Fibroblast of lung (primary cell): ENCODE measurements around the gene APCDD1L. TPM values are rescaled to one million over a fixed set of nuclear protein-coding genes. Genes with fewer than 3 reads are reported as not detected.

Experiments
- DNase-seq, 2 donors: peaks; one replicate each; pipeline versions ENCODE4 v3.0.0 to v3.0.0-alpha.2; 2010; ENCODE audit warnings: low read depth in 2 of 2
- H2AFZ ChIP-seq: 2 replicates; pipeline ENCODE4 v1.5.1; 2012; ENCODE audit warnings: low read length, control low read depth, inconsistent platforms
- H3K27ac ChIP-seq: 2 replicates; pipeline ENCODE4 v1.5.1; 2011; ENCODE audit warnings: low read length, control low read depth; ENCODE audit not compliant: insufficient read depth
- H3K27me3 ChIP-seq: 2 replicates; pipeline ENCODE4 v1.5.1; 2011; ENCODE audit warnings: mild to moderate bottlenecking, low read length; ENCODE audit not compliant: control insufficient read depth, insufficient read depth
- H3K36me3 ChIP-seq: 2 replicates; pipeline ENCODE4 v1.5.1; 2011; ENCODE audit warnings: low read length; ENCODE audit not compliant: control insufficient read depth, insufficient read depth
- H3K4me1 ChIP-seq: 2 replicates; pipeline ENCODE4 v1.5.1; 2011; ENCODE audit warnings: low read length; ENCODE audit not compliant: control insufficient read depth, insufficient read depth; ENCODE audit errors: extremely low read depth
- H3K4me2 ChIP-seq: 2 replicates; pipeline ENCODE4 v1.5.1; 2011; ENCODE audit warnings: low read length, control low read depth; ENCODE audit not compliant: insufficient read depth; ENCODE audit errors: extremely low read depth
- H3K4me3 ChIP-seq, 4 experiments: fragments of 200-600 bp in 1 of 4; sonication (generic) in 1 of 4; replicated peaks in 1 of 4; 2 replicates each; pipeline ENCODE4 v1.5.1; 2011 to 2016; ENCODE audit warnings: low read length in 4 of 4, low read depth in 3 of 4, mild to moderate bottlenecking in 3 of 4, control low read depth in 2 of 4, inconsistent platforms in 1 of 4, mixed read lengths in 1 of 4; ENCODE audit not compliant: insufficient read depth in 1 of 4; ENCODE audit errors: control extremely low read depth in 1 of 4
- H3K79me2 ChIP-seq: 2 replicates; pipeline ENCODE4 v1.5.1; 2012; ENCODE audit warnings: mild to moderate bottlenecking, low read length, inconsistent platforms; ENCODE audit not compliant: control insufficient read depth, insufficient read depth
- H3K9ac ChIP-seq: 2 replicates; pipeline ENCODE4 v1.5.1; 2011; ENCODE audit warnings: mild to moderate bottlenecking, low read length, control low read depth; ENCODE audit not compliant: insufficient read depth
- H3K9me3 ChIP-seq: 2 replicates; pipeline ENCODE4 v1.5.1; 2012; ENCODE audit warnings: low read depth, low read length; ENCODE audit not compliant: control insufficient read depth, insufficient read depth
- H4K20me1 ChIP-seq: 2 replicates; pipeline ENCODE4 v1.5.1; 2011; ENCODE audit warnings: low read length; ENCODE audit not compliant: control insufficient read depth, insufficient read depth; ENCODE audit errors: extremely low read depth
- EZH2 ChIP-seq: IDR thresholded peaks from 2 replicates; pipeline ENCODE4 v1.5.1; 2012; ENCODE audit warnings: low read length, control low read depth, mild to moderate bottlenecking; ENCODE audit errors: missing control alignments
- polyA plus RNA-seq, 2 donors: library from polyadenylated mRNA; depleted of rRNA in 1 of 2; stranded (reverse) in 1 of 2; unstranded in 1 of 2; fragments of >200 nt; gene quantifications; 2 replicates each; pipeline ENCODE4 v1.2.1, GENCODE V29; 2011 to 2012; ENCODE audit warnings: missing spikeins in 1 of 2
- total RNA-seq: library from RNA; depleted of rRNA; stranded (reverse); fragments of >200 nt; gene quantifications from 2 replicates; pipeline ENCODE4 v1.2.1, GENCODE V29; 2014
- TF ChIP-seq, protein P1 (sequence below), 2 donors: IDR thresholded peaks in 1 of 2; conservative IDR thresholded peaks in 1 of 2; 1 replicate in 1 of 2; 2 replicates in 1 of 2; pipeline ENCODE4 v1.5.1; 2011 to 2012; ENCODE audit warnings: low read length in 2 of 2, control low read depth in 1 of 2, inconsistent platforms in 1 of 2, low read depth in 1 of 2, mild to moderate bottlenecking in 1 of 2

APCDD1L gene
- total and polyA plus RNA-seq, 2 donors (not counting 1 experiment from before 2014, with no cell fraction given): 0.18 to 0.99 TPM

DNA sequence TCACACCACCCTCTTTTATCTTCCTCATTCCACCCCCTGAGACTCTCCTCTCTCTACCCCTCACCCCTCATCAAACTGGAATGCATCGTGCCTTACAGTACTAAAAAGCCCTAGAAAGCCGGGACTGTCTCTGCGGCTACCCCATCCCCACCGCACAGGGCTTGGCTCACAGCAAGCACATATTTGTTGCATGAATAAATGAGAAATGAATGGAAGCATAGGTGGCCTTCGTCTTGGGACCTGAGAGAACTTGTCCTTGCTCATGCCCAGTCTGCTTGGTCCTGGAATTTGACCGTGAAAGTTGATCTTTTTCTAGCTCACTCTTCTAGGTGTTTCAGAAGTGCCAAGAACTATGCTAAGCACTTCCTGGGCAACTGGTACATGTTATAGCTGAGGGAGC lies 53.3 kb downstream of the APCDD1L start:
- Histone ChIP-seq H4K20me1 (no peaks in the 10 kb centered on the region), H3K36me3 (no peaks in the 10 kb centered on the region), H3K79me2 (no peaks in the 10 kb centered on the region), H3K4me1 (no peaks in the 10 kb centered on the region), H3K9me3 (no peaks in the 10 kb centered on the region), H3K27me3 (no peaks in the 10 kb centered on the region), H3K4me3 (no peak overlapping the region), H3K27ac (no peak overlapping the region), H3K9ac (no peak overlapping the region), H2AFZ (no peak overlapping the region), H3K4me2 (no peak overlapping the region)
- peak in 1 of 2 donors; percentile 85 for DNase-seq
- TF ChIP-seq EZH2: no peak
- TF ChIP-seq, protein P1, sequence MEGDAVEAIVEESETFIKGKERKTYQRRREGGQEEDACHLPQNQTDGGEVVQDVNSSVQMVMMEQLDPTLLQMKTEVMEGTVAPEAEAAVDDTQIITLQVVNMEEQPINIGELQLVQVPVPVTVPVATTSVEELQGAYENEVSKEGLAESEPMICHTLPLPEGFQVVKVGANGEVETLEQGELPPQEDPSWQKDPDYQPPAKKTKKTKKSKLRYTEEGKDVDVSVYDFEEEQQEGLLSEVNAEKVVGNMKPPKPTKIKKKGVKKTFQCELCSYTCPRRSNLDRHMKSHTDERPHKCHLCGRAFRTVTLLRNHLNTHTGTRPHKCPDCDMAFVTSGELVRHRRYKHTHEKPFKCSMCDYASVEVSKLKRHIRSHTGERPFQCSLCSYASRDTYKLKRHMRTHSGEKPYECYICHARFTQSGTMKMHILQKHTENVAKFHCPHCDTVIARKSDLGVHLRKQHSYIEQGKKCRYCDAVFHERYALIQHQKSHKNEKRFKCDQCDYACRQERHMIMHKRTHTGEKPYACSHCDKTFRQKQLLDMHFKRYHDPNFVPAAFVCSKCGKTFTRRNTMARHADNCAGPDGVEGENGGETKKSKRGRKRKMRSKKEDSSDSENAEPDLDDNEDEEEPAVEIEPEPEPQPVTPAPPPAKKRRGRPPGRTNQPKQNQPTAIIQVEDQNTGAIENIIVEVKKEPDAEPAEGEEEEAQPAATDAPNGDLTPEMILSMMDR (conservative IDR thresholded peaks at IDR 0.05 in 1 of 2, IDR thresholded peaks at IDR 0.05 in 1 of 2; ENCODE audit: low read depth in 1 of 2, low read length in 2 of 2): no peak

DNA sequence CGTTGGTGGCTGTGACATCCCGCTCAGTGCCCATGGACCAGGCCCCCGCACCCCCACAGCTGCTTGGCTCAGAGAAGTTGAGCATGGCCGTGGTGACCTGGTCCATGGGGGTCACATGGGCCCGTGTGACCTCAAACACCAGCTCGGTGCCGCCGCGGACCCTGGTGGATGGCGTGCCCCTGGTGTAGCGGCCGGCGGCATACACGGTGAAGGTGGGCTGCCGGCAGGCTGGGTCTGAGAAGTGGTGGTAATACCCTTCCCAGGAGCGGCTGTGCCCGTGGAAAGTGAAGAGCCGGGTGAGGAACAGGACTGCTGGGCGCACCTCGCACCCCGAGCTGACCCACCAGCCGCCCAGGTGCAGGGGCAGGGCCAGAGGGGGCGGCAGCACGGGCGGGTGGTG lies 54.1 kb downstream of the APCDD1L start:
- TF ChIP-seq EZH2: no peak
- TF ChIP-seq, protein P1 (conservative IDR thresholded peaks at IDR 0.05 in 1 of 2, IDR thresholded peaks at IDR 0.05 in 1 of 2; ENCODE audit: low read depth in 1 of 2, low read length in 2 of 2): no peak
- no peaks in the 10 kb centered on the region for H3K4me1 ChIP-seq
- DNase-seq: no peak

DNA sequence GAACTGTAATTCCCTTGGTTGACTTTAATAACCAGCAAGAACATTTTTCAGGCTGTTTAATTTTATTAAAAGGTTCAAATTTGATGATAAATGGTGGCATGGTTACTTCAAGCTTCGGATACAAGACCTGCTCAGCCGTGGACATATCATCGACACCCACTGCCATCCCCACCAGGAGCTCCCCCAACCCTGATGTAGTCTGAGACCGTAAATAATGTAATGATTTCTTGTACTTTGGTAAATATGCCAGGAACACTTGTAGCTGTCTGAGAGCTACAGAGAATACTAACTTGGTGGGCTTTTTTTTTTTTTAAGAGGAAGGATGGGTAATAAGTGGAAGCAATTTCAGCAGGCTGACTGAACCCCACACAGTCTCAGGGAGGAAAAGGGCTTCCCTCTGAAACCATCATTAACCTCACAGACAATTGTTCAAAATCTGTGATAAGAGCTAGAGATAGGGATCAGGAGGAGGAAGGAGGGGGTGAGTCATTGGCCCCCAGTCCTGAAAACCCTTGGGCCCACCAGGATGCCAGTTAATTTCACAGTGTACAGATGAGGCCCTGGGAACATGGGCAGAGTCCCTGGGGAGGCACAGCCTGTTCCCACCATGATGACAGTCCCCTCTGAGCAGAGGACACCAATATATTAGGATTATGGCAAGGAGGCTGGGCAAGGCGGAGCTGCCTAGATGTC lies 56.0 kb downstream of the APCDD1L start:
- TF ChIP-seq, protein P1 (conservative IDR thresholded peaks at IDR 0.05 in 1 of 2, IDR thresholded peaks at IDR 0.05 in 1 of 2; ENCODE audit: low read depth in 1 of 2, low read length in 2 of 2): no peak
- TF ChIP-seq EZH2: no peak
- no peaks in the 10 kb centered on the region for H3K4me1 ChIP-seq
- no peaks in the 10 kb centered on the region for H4K20me1 ChIP-seq
- H3K9me3 ChIP-seq: no peaks in the 10 kb centered on the region
- H2AFZ ChIP-seq: no peak overlapping the region
- no peak for DNase-seq
- H3K79me2 ChIP-seq: no peaks in the 10 kb centered on the region
- no peaks in the 10 kb centered on the region for H3K36me3 ChIP-seq
- no peak overlapping the region for H3K27ac ChIP-seq
- no peaks in the 10 kb centered on the region for H3K27me3 ChIP-seq
- H3K4me3 ChIP-seq: no peak overlapping the region
- H3K9ac ChIP-seq: no peak overlapping the region
- H3K4me2 ChIP-seq: no peak overlapping the region

More for the DNA sequence above, 54.1 kb downstream of the APCDD1L start:
- H3K9ac ChIP-seq: no peak overlapping the region
- H3K4me3 ChIP-seq: no peak overlapping the region
- no peaks in the 10 kb centered on the region for H4K20me1 ChIP-seq
- H2AFZ ChIP-seq: no peak overlapping the region
- no peaks in the 10 kb centered on the region for H3K27me3 ChIP-seq
- H3K9me3 ChIP-seq: no peaks in the 10 kb centered on the region
- H3K79me2 ChIP-seq: no peaks in the 10 kb centered on the region
- no peak overlapping the region for H3K4me2 ChIP-seq
- no peaks in the 10 kb centered on the region for H3K36me3 ChIP-seq
- H3K27ac ChIP-seq: no peak overlapping the region
